Activated T-cell treated with anti-CD3 and anti-CD28 coated beads, Interleukin-2, amount 50 U/mL, for 24 hours (primary cell): ENCODE results near the gene PRPF6.
"Not testable (repeated sequence)": the region's sequence is repeated elsewhere in the genome, so short reads cannot be mapped to it uniquely, and the experiment has no call there.

Experiments used
- DNase-seq: peaks from one replicate; pipeline ENCODE4 v3.0.0-alpha.2; 2020
- H3K27ac Mint-ChIP-seq: 2 replicates; pipeline ENCODE4 v1.8.0; 2020; ENCODE audit warnings: mild to moderate bottlenecking, mixed read lengths
- H3K27me3 Mint-ChIP-seq: 2 replicates; pipeline ENCODE4 v1.8.0; 2020; ENCODE audit warnings: mixed read lengths
- H3K36me3 Mint-ChIP-seq: 2 replicates; pipeline ENCODE4 v1.8.0; 2020; ENCODE audit warnings: low read depth, mixed read lengths
- H3K4me1 Mint-ChIP-seq: 2 replicates; pipeline ENCODE4 v1.8.0; 2020; ENCODE audit warnings: low read depth, mixed read lengths
- H3K4me3 Mint-ChIP-seq: 2 replicates; pipeline ENCODE4 v1.8.0; 2020; ENCODE audit warnings: mild to moderate bottlenecking, moderate library complexity, mixed read lengths
- H3K9me3 Mint-ChIP-seq: 2 replicates; pipeline ENCODE4 v1.8.0; 2020; ENCODE audit warnings: mixed read lengths

Gene PRPF6

DNA sequence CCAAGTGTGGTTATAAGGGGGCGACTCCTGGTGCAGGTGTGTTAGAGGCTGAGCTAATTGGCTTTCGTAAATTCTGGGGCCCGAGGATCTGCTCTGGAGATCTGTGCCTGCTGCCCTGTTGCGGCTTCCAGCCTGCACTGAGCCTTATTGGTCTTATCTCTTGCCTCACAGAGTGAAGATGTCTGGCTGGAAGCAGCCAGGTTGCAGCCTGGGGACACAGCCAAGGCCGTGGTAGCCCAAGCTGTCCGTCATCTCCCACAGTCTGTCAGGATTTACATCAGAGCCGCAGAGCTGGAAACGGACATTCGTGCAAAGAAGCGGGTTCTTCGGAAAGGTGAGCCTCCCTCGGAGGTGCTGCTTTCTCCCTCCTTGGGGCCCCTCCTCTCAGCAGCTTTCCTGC is 20.0 kb downstream of the PRPF6 start:
- no peak overlapping the region for H3K4me3 Mint-ChIP-seq
- H3K27me3 Mint-ChIP-seq = no peaks in the 10 kb centered on the region
- H3K36me3 Mint-ChIP-seq = peaks cover 88% of the 10 kb centered on the region
- H3K4me1 Mint-ChIP-seq = peaks cover 6% of the 10 kb centered on the region
- no peak for DNase-seq
- H3K9me3 Mint-ChIP-seq = no peaks in the 10 kb centered on the region
- H3K27ac Mint-ChIP-seq = no peak overlapping the region

GRCh38 chr20:64001607-64002011 is 20.7 kb downstream of the PRPF6 start:
- Mint-ChIP-seq H3K27ac (peak overlapping the region; percentile 57), H3K27me3 (no peaks in the 10 kb centered on the region), H3K36me3 (peaks cover 88% of the 10 kb centered on the region), H3K9me3 (no peaks in the 10 kb centered on the region), H3K4me1 (peaks cover 6% of the 10 kb centered on the region), H3K4me3 (no peak overlapping the region)
- DNase-seq = no peak

DNA sequence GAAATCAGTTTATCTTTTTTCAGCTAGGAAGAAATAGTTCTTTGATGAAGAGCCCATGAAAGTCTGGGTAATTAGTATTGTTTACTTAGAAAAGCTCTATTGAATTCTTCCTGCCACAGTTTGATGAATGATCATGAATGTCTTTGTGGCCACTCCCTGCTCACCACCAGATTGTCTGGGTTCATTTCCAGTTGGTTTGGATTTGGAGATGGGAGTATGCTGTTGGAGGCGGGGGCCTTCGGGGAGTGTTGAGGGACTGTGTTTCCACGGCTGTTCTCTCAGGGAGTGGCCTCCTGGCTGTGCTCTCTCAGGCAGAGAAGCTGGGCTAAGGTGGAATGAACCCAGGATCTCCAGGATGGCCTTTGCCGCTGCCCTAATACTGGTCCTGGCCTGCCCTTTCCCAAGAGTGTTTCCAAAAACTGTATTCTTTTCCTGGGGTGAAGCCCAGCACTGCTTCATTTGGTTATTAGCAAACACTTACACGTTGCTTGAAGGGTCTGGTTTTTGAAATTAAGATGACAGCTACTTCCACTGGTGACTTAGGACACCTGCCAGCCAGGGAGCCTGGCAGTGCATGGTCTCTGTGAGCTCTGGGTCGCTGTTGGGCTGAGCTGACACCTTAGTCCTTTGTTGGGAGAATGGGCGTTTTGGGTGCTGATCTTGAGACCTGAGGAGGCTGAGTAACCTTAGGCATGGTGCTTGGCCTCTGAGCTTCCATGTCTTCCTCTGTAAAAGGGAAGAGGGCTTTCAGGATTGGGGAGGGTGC is 23.2 kb downstream of the PRPF6 start:
- Mint-ChIP-seq H3K4me1 (peaks cover 11% of the 10 kb centered on the region), H3K9me3 (peaks cover 5% of the 10 kb centered on the region), H3K27ac (no peak overlapping the region), H3K27me3 (no peaks in the 10 kb centered on the region), H3K36me3 (peaks cover 93% of the 10 kb centered on the region), H3K4me3 (no peak overlapping the region)
- DNase-seq = no peak

GRCh38 chr20:64005394-64005793 is 24.5 kb downstream of the PRPF6 start:
- H3K27ac Mint-ChIP-seq = peak overlapping the region; percentile 41

GRCh38 chr20:64006490-64006889 is 25.6 kb downstream of the PRPF6 start:
- peaks cover 93% of the 10 kb centered on the region for H3K36me3 Mint-ChIP-seq
- no peaks in the 10 kb centered on the region for H3K27me3 Mint-ChIP-seq
- DNase-seq = no peak
- H3K27ac Mint-ChIP-seq = no peak overlapping the region
- H3K4me1 Mint-ChIP-seq = peaks cover 29% of the 10 kb centered on the region
- peaks cover 8% of the 10 kb centered on the region for H3K9me3 Mint-ChIP-seq
- H3K4me3 Mint-ChIP-seq = no peak overlapping the region

More at GRCh38 chr20:64005394-64005793, 24.5 kb downstream of the PRPF6 start:
- DNase-seq = no peak
- H3K4me3 Mint-ChIP-seq = no peak overlapping the region
- H3K4me1 Mint-ChIP-seq = peaks cover 21% of the 10 kb centered on the region
- peaks cover 93% of the 10 kb centered on the region for H3K36me3 Mint-ChIP-seq
- no peaks in the 10 kb centered on the region for H3K27me3 Mint-ChIP-seq
- peaks cover 8% of the 10 kb centered on the region for H3K9me3 Mint-ChIP-seq

DNA sequence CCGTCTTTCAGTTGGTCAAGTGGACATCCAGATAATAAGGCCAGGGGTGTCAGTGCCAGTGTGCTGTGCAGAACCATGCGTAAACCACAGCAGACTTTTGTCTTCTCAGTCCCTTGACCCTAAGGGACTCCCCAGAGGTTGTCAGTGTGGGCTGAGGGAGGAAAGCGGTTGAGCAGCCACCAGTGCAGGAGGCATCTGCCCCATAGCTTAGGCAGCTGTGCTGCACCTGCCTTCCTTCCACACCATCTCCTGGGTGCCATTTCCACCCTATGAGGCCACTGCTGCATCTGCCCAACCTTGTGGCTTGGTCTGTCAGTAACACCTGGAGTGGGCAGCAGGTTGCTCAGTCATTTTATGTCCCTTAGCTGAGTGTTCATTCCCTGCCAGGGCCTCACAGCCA is 26.0 kb downstream of the PRPF6 start:
- Mint-ChIP-seq H3K36me3 (peaks cover 91% of the 10 kb centered on the region), H3K4me1 (peaks cover 30% of the 10 kb centered on the region), H3K9me3 (peaks cover 8% of the 10 kb centered on the region), H3K4me3 (no peak overlapping the region), H3K27ac (no peak overlapping the region), H3K27me3 (no peaks in the 10 kb centered on the region)
- DNase-seq = no peak

DNA sequence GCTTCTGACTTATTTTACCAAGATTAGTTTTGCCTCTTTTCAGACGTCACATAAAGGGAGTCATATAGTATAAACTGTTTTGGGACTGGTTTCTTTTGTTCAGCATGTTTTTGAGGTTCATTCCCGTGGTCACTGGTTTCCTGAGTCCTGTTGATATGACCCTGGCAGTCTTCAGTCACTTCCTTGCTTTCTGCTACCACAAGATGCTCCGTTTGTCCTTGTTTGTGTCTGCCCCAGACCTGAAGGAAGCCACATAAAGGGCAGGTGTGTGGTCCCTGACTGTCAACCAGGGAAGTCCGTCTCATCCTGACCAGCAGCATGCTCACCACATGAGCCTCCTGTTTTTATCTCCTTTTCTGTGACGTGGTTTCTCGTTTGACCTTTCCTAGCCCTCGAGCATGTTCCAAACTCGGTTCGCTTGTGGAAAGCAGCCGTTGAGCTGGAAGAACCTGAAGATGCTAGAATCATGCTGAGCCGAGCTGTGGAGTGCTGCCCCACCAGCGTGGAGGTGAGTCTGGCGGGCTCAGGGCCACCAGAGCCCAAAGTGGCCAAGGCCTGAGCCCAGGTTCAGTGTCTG is 29.0 kb downstream of the PRPF6 start:
- Mint-ChIP-seq H3K9me3 (peaks cover 8% of the 10 kb centered on the region), H3K4me1 (peaks cover 42% of the 10 kb centered on the region), H3K4me3 (no peak overlapping the region), H3K27ac (peak overlapping the region; percentile 5), H3K27me3 (no peaks in the 10 kb centered on the region), H3K36me3 (peaks cover 85% of the 10 kb centered on the region)
- DNase-seq = no peak

GRCh38 chr20:64010711-64011237 is 29.8 kb downstream of the PRPF6 start:
- Mint-ChIP-seq H3K4me1 (peaks cover 36% of the 10 kb centered on the region), H3K4me3 (no peak overlapping the region), H3K36me3 (peaks cover 85% of the 10 kb centered on the region), H3K9me3 (peaks cover 8% of the 10 kb centered on the region), H3K27ac (peak overlapping the region; percentile 76), H3K27me3 (no peaks in the 10 kb centered on the region)
- DNase-seq = no peak

GRCh38 chr20:64011366-64011779 is 30.4 kb downstream of the PRPF6 start:
- Mint-ChIP-seq H3K4me1 (peaks cover 36% of the 10 kb centered on the region), H3K9me3 (peaks cover 8% of the 10 kb centered on the region), H3K36me3 (peaks cover 82% of the 10 kb centered on the region), H3K27me3 (no peaks in the 10 kb centered on the region), H3K27ac (peak overlapping the region; percentile 76), H3K4me3 (no peak overlapping the region)
- no peak for DNase-seq

- H3K4me3 Mint-ChIP-seq = peak overlapping the region; percentile 51
- H3K9me3 Mint-ChIP-seq, H3K27me3 Mint-ChIP-seq, DNase-seq: not testable (repeated sequence)
- peaks cover 36% of the 10 kb centered on the region for H3K4me1 Mint-ChIP-seq
- H3K36me3 Mint-ChIP-seq = peaks cover 78% of the 10 kb centered on the region
- H3K27ac Mint-ChIP-seq = peak overlapping the region; percentile 92
Measured at GRCh38 chr20:64012385-64013154, 31.6 kb downstream of the PRPF6 start.

- H3K9me3 Mint-ChIP-seq = no peaks in the 10 kb centered on the region
- no peak overlapping the region for H3K4me3 Mint-ChIP-seq
- no peaks in the 10 kb centered on the region for H3K27me3 Mint-ChIP-seq
- H3K36me3 Mint-ChIP-seq = peaks cover 75% of the 10 kb centered on the region
- H3K27ac Mint-ChIP-seq = peak overlapping the region; percentile 22
- peaks cover 21% of the 10 kb centered on the region for H3K4me1 Mint-ChIP-seq
- no peak for DNase-seq
Measured at GRCh38 chr20:64015635-64016034, 34.7 kb downstream of the PRPF6 start.

- H3K4me3 Mint-ChIP-seq = no peak overlapping the region
- no peak overlapping the region for H3K27ac Mint-ChIP-seq
- no peaks in the 10 kb centered on the region for H3K27me3 Mint-ChIP-seq
- H3K4me1 Mint-ChIP-seq = peaks cover 1% of the 10 kb centered on the region
- no peak for DNase-seq
- peaks cover 87% of the 10 kb centered on the region for H3K36me3 Mint-ChIP-seq
- H3K9me3 Mint-ChIP-seq = no peaks in the 10 kb centered on the region
Measured at GRCh38 chr20:64021124-64021975, 40.4 kb downstream of the PRPF6 start.

GRCh38 chr20:64022671-64023360 is 41.9 kb downstream of the PRPF6 start:
- Mint-ChIP-seq H3K9me3 (no peaks in the 10 kb centered on the region), H3K4me1 (peaks cover 1% of the 10 kb centered on the region), H3K4me3 (no peak overlapping the region), H3K27ac (no peak overlapping the region), H3K27me3 (no peaks in the 10 kb centered on the region), H3K36me3 (peaks cover 94% of the 10 kb centered on the region)
- no peak for DNase-seq
